G401 (cell line): ENCODE data around the gene PRDM16. TPM values are rescaled to one million over a fixed set of nuclear protein-coding genes. Genes with fewer than 3 reads are reported as not detected.

Experiments used
- DNase-seq: peaks from one replicate; pipeline ENCODE4 v3.0.0-alpha.2; 2015; ENCODE audit warnings: low spot score
- in situ Hi-C: cut with HindIII; loops from 2 replicates; pipeline ENCODE4 v1.10.0; 2016; ENCODE audit warnings: low sequenced_read_pairs, mixed read lengths
- total RNA-seq: library from RNA; depleted of rRNA; stranded (reverse); fragments of >200 nt; shearing (Covaris generic); gene quantifications from 2 replicates; pipeline ENCODE4 v1.2.3, GENCODE V29; 2014

Gene PRDM16
- total RNA-seq, 1 experiment from 2014 or later = 2.8 TPM

DNA sequence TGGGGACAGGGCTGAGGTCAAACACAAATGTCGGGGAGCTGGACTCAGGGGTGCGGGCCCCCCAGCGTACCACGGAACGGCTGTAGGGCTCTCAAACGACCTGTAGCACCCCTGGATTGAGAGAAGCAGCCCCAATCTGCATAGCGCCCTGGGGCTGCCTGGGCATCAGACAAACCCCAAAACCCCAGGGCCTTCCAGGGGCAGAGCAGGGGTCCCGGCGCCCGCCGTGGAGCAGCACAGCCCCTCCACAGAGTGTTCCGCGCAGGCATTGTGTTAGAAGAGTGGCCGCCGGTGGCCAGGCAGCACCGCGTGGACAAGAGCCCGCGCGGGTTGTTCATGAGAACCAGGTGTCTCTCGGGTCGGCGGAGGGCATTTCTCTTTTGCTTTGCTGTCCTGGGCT, 321.3 kb downstream of the PRDM16 start:
- in situ Hi-C loops = no loop called here

DNA sequence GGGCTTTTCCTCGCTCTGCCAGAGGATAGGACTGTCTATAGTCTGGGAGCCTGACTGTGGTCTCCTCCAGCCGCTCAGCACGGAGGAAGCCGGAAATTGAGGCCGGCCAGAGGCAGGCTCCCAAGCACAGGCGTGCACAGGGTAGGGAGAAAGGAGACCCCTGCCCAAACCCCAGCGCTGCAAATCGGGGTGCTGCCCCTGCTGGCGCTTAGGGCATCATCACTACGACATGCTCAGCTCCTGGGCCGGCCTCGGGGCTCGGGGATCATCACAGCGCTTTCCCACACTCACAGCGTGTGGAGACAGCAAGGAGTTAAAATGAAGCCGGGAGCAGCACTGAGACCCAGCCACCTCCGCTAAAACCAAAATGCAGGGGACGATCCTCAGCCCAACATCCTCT, 322.7 kb downstream of the PRDM16 start:
- no peak for DNase-seq
- in situ Hi-C loops = no loop called here

More for the DNA sequence above, 321.3 kb downstream of the PRDM16 start:
- DNase-seq = no peak

DNA sequence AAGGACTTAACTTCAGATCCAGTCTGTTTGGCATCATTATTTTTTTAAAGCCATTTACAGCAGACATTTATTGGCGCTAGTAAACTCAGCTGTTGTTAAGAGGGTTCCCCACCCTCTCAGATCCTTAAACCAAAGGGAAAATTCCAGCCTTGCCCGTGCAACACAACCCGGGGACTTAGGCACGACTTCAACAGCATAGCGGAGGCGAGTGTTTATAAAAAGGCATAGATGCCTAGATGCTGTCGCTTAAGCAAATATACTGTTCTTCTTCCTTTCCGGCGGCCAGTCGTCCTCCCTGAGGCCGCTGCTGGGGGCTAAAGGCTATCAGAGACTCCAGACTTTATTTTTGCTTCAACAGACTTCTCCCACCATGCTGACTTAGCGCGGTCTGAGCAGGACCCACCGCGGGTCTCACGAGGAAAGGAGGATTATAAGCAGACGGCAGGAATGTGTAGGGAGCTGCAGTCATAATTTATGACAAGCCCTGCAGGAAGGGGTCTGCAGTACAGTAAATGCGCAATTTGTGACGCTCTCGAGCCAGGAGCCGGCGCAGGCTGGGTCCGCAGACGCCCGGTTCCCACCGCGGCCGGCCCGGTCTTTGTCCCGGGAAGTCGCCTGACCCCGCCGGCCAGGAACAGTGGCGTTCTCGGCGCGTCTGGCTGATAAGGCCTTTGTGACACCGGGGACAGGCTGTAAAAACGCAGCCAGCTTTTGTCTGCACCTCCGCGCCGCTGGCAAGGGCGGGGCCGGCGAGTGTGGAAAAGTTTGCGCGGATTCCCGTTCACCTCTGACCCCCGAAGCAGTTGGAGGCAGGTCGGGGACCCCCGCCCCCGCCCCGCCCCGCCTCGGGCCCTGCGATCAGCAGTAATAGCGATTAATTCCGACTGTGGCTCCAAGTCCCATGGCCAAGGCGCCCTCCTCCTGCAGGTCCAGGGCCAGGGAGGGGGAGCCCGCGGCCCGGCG, 324.3 kb downstream of the PRDM16 start:
- in situ Hi-C loops = no loop called here

DNA sequence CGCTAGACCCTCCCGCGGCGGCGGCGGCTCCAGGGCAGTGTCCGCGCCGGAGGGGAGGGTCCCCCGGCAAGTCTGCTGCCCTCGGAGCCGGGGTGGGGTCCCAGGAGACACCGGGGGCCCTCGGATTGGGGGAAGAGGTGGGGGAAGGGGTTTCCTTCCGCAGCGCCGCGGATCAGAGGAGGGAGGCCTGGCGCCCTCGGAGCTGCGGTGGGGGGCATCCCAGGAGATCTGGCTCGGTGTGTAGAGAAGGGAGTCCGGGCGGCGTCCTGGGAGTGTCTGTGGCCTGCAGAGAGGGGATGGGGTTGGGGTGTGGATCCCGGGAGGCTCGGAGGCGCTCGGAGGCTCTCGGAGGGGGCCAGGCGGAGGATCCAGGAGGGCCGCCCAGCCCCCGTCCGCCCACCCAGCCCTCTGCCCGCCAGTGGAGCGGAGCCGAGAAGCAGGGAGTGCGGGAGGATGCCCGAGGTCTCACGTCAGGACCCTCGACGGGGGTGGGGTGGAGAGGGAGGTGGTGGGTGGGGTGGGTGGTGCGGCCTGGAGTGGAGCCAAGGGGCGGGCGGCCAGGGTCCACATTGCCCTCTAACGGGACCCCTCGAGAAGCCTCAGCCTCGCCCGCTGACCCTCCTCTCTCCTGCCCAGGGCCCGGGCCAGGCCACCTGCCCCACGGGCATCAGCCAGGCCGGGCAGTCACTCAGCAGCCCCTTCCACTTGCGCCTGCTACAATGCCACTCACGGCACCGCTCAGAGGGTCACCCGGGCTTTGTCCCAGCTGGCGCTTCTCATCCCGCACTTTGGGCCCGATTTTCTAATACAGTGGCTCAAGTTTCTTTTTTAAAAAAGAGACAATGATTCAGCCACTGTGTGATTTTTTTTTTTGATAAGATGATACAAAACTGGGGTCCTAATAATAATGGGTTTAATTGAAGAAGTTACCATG, 325.3 kb downstream of the PRDM16 start:
- in situ Hi-C loops = no loop called here

More for the DNA sequence above, 324.3 kb downstream of the PRDM16 start:
- DNase-seq = no peak

DNA sequence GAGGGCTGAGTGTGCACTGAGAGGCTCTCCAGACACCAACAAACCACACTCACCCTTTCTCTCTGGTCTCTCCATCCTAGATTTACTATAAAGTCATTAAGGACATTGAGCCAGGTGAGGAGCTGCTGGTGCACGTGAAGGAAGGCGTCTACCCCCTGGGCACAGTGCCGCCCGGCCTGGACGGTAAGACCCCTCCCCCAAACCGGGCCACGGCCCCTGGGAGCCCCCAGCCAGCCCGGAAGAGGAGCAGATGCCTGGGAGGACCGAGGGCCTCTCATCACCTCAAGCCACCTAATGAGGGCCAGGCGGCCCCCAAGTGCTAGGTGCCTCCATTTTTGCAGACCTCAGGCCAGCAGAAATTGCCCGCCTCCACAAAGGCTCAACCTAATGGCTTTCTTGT, 327.4 kb downstream of the PRDM16 start:
- in situ Hi-C loops = no loop called here

More for the DNA sequence above, 325.3 kb downstream of the PRDM16 start:
- DNase-seq = no peak

GRCh38 chr1:3397311-3397710, 328.3 kb downstream of the PRDM16 start:
- DNase-seq = no peak
- in situ Hi-C loops = no loop called here

More for the DNA sequence above, 327.4 kb downstream of the PRDM16 start:
- no peak for DNase-seq

DNA sequence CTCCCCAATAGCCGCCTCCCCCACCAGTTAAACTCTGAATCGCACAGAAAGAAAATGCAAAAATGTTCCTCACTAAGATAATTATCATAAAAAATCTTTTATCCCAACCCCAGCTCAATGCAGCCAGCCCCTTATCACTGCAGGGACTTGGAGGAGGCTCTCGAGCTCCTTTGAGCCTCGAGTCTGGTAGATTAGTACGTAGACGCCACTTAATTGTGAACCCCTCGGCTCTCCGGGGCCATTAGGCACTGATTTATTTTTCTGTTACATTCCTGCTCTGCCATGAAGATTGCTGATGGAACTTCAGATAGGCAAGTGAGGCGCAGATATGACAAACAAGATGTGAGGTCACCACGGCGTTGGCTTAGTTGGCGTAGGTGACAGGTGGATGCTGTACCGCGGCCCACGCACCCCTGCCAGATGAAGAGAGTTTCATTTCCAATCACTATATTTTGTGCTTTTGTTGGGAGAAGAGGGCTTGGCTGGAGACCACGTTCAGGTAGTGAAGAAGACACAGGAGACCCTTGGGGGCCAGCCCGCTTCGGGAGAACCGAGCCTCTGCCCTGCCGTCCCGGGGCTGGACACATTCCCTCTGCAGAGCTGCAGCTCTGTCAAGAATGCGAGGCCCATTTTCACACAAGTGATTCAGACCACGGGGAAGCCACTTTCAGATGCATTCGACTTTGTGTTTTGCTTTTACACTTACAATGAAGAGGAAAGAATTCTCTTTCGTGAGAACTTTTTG, 329.6 kb downstream of the PRDM16 start:
- DNase-seq = no peak
- in situ Hi-C loops = no loop called here

DNA sequence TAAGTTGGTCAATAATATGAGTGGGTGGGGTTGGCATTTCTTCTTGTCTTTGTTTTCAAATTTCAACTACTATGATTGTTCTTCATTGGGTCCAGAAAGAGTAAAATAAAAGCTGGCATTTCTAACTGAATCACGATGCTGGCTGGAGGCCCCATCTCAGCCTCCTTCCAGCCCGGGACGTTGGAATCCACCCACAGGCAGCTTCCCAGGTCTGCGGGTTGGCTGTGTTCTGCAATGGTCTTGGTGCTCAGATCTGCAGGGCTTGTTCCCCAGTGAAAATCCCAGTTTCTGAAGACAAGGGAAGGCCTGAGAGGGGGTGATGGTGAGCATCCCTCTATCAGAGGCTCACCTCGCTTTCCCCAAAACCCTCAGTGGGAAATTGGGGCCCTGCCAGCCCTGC, 330.7 kb downstream of the PRDM16 start:
- no peak for DNase-seq
- in situ Hi-C loops = no loop called here

- no peak for DNase-seq
- in situ Hi-C loops = no loop called here
These were observed 332.7 kb downstream of the PRDM16 start for GRCh38 chr1:3401585-3402257.

DNA sequence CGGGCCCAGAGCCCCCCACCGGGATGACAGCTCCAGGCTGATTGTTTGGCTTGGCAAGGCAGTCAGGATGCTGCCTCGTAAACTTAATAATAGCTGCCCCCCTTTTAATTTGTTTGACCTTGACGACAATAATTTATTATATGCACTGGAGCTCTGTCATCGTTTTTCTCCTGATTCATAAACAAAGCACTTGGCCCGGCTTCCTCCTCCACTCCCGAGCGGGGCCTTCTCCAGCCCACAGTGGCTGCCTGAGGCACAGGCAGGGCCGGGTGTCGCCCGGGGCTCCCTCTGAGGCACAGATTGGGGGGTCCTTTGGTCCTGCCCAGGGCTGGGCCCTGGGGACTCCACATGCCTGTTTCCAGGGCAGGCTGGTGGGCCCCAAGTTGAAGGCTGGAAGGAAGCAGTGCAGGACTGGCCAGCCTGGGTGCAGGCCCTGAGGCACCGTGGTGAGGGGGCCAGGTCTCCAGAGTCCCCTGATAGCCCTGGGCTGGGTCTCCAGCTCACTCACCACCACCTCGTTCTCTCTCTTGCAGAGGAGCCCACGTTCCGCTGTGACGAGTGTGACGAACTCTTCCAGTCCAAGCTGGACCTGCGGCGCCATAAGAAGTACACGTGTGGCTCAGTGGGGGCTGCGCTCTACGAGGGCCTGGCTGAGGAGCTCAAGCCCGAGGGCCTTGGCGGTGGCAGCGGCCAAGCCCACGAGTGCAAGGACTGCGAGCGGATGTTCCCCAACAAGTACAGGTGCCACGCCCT, 333.4 kb downstream of the PRDM16 start:
- in situ Hi-C loops = no loop called here
- DNase-seq = no peak

- in situ Hi-C loops = no loop called here
- DNase-seq = no peak
These were observed 334.0 kb downstream of the PRDM16 start for GRCh38 chr1:3403011-3403345.

DNA sequence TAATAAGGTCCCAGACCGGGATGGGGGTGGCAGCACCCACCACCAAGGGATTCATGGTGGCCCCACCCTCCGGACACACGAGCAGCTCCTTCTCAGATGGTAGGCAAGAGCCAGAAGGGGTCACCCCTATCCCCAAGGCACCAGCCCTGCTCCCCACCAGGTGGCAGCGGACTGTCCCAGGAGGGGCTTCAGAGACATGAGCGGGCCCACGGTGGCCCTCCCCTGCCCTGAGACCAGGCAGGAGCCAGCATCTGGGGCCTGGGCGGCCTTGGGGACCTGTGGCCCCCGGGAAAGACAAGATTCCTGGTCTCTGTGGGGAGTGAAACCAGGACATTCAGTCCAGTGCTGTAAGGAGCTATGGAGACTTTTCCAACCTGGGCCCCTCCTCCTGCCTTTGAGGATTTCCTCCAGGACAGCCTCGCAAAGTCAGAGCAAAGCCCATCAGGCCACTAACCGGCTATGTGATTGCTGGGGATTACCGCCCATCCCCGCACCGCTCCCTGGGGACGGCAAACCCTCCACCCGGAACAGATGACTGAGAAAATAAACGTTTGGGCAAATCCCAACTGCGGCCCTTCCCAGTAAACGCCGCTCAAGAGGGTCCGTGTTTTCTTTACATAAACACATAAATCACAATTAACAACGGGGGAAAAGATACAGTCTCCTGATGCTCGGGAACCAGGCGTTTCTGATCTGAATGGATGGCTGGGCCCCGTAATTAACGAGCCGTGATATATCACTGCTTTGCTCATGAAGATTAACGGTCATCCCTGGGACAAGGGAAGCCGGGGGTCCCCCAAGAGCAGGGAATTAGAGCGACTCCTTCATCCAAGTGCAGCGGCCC, 334.6 kb downstream of the PRDM16 start:
- DNase-seq = no peak

DNA sequence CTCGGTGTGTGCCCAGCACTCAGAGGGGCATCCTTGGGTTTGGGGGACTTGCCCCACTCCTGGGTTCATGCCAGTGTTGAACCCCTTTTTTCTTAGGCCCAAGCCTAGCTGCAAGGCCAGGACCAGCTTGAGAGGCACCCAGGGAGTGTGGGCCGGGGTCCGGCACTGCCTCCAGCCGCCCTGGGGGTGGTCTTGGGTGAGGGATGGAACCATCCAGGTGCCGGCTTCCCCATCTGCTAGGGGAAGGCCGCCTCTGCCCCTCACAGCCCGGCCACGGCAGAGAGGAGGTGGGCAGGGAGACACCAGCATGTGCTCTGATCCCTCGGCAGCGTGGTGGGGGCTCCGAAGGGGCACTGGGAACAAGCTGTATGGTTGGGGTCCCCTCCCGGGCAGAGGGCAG, 335.3 kb downstream of the PRDM16 start:
- DNase-seq = no peak
- in situ Hi-C loops = no loop called here

More for the DNA sequence above, 334.6 kb downstream of the PRDM16 start:
- in situ Hi-C loops = no loop called here

GRCh38 chr1:3404801-3405200, 335.8 kb downstream of the PRDM16 start:
- DNase-seq = no peak
- in situ Hi-C loops = no loop called here

- in situ Hi-C loops = no loop called here
- DNase-seq = no peak
These were observed 336.5 kb downstream of the PRDM16 start for GRCh38 chr1:3405491-3405890.

DNA sequence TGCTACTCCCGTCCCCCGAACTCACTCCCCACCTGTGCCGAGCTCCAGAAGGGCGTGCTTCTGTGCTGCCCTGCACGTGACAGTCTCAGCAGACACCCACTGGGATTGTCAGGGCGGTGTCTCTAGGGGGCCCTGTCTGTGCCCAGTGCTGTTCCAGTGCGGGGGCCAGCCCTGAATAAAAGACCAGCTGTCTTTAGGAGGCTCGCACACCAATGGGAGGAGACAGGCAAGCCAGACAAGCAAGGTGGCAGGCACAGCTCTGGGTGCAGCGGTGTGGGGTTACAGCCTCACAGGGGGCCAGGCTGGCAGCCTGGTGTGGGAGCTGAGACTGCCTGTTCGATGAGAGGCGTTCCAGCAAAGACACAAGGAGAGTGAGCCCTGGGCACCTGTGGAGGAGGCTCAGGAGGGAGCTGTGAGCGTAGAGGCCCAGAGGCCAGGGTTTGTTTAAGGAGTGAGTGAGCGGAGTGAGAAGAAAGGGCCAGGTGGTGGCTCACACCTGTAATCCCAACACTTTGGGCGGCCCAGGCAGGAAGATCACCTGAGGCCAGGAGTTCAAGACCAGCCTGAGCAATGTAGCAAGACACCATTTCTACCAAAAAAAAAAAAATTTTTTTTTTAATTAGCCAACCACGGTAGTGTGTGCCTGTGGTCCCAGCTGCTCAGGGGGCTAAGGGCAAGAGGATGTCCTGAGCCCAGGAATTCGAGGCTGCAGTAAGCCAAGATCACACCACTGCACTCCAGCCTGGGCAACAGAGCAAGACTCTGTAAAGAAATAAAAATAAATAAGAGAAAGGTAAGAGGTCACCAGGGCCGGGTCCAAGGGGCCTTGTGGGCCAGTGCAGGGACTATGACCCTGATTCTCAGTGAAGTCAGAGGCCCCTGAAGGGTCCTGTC, 337.2 kb downstream of the PRDM16 start:
- in situ Hi-C loops = no loop called here
- no peak for DNase-seq
